EH (cell line): ENCODE measurements around the gene CARD8.
A peak's percentile ranks its signal among the peaks of the same experiment; 100 is the strongest.

Experiments
- DNase-seq: peaks from one replicate; pipeline ENCODE4 v3.0.0-alpha.2; 2015; ENCODE audit warnings: low read depth

CARD8 gene

DNA sequence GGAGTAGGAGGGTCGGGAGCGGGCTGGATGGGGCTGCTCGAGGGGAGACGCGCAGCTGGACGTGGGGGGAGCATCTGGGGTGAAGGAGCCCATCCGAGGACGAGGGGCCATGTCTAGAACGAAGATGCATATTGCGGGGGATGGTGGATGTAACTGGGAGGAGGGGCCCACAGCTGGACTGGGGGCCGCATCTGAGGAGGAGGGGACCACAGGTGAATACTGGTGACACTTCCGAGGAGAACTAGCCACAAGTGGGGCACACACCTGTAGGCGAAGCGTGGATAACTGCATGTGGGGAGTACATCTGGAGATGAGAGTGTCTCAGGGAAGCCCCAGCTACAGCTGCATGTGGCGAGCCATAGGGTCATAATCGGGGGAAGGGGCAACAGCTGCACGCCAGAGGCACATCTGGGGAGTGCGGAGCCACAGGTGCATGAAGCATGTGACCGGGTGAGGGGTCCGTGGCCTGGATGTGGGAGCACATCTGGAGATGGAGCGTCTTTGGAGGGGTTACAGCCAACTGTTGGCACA is 84.8 kb downstream of the CARD8 start:
- no peak for DNase-seq

GRCh38 chr19:48169939-48170803 is 85.5 kb downstream of the CARD8 start, which contains the start of the genes LIG1 and ZSWIM9:
Gene LIG1 (minus strand): TSS chr19:48170344. CDS start chr19:48165566, 4,778 bp downstream.
Gene ZSWIM9 (plus strand): TSS chr19:48170680. CDS start chr19:48171803, 1,123 bp downstream.
- DNase-seq = peak; percentile 97

DNA sequence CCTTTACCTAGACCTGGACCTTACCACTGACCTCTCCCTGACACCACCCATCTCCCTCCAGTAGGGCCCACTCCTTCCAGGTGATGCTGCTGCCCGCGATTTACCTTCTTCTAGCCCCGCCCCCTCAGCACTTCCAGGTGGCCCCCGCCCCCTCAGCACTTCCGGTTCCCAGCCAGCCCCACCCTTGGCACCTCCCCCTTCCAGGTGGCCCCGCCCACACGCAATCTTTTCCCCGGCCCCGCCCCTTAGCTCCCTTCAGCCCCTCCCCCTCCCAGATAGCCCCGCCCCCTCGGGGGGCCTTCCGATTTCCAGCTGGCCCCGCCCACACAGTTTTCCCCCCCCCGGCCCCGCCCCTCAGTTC is 86.2 kb downstream of the CARD8 start:
- DNase-seq = peak; percentile 70

- DNase-seq = no peak
These were observed 87.0 kb downstream of the CARD8 start for GRCh38 chr19:48168689-48169088.

DNA sequence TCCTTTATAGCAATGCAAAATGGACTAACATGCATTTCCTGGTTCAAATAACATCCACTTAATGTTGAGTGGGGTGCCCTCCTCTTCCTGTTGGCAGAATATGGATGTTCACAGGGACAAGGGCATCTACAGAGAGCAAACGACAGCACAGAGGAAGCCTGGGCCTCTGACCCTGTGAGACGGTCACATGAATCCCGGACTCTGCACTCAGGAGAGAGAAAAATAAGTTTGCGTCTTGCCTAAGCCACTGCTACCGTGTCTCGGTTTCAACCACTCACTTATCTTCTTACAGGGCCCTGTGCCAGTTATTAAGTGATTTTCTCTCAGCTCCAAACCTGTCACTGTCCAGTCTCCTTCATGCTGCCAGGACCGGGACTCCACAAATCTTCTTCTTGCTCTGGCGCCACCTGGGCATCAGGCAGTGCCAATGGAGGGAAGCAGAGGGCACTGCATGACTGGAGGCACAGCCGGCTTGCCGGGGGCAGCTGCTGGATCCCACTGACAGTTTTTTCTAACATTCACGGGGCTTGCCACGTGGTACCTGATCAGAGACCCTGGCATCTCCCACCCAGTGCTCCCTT is 97.4 kb downstream of the CARD8 start:
- DNase-seq = no peak
